Right lobe of liver (tissue), 4 donors: ENCODE results near the gene CYB5R3.

ENCODE experiments used
- CTCF ChIP-seq, 4 donors: fragments of 200-600 bp in 3 of 4; fragments of 450-650 bp in 1 of 4; IDR thresholded peaks; one replicate each; pipeline versions ENCODE4 v1.5.1 to v1.8.0; 2016 to 2022; ENCODE audit warnings: antibody characterized with exemption in 4 of 4, mild to moderate bottlenecking in 2 of 4
- POLR2A ChIP-seq: fragments of 450-650 bp; IDR thresholded peaks from one replicate; pipeline ENCODE4 v1.6.1; 2017; ENCODE audit warnings: antibody characterized with exemption, mild to moderate bottlenecking
- donor health status: DM: no; HTN: no; CAD: no.
- donor health status: DM: no; HTN: no; CAD: no.
- donor health status: DM: no; HTN: yes; CAD: no.

GRCh38 chr22:42630211-42630610 lies 19.0 kb downstream of the CYB5R3 start:
- TF ChIP-seq CTCF (IDR thresholded peaks at IDR 0.05) (no peak), POLR2A (no peak)
